Neural progenitor cell (in vitro differentiated cells): ENCODE data around the gene ZMIZ1.

Source experiments
- CTCF ChIP-seq: fragments of 200-600 bp; sonication (generic); IDR thresholded peaks from 2 replicates; pipeline ENCODE4 v1.5.1; 2017; ENCODE audit warnings: antibody characterized with exemption, mild to moderate bottlenecking
- EZH2 ChIP-seq: fragments of 200-600 bp; sonication (generic); IDR thresholded peaks from 2 replicates; pipeline ENCODE4 v1.6.1; 2017; ENCODE audit warnings: antibody characterized with exemption, mild to moderate bottlenecking, moderate library complexity

GRCh38 chr10:79045566-79046175 is 23.1 kb upstream of the ZMIZ1 start:
- no peak for TF ChIP-seq CTCF
- no peak for TF ChIP-seq EZH2
